ENCODE results near the gene TNC.

- TF ChIP-seq POLR2AphosphoS5 (IDR thresholded peaks at IDR 0.05): no peak
- TF ChIP-seq CTCF (IDR thresholded peaks at IDR 0.05): no peak
- no peak for TF ChIP-seq POLR2A (IDR thresholded peaks at IDR 0.05)
- no peak for TF ChIP-seq EP300 (IDR thresholded peaks at IDR 0.05)
These were observed 144.7 kb downstream of the TNC start for GRCh38 chr9:114973216-114973615.

All from suprapubic skin (tissue), 4 donors.